Adipocyte (in vitro differentiated cells): Measurements from ENCODE around the gene PRKCB.

Experiments used
- DNase-seq: peaks from one replicate; pipeline ENCODE4 v3.0.0-alpha.2; 2015; ENCODE audit warnings: low read depth
- H3K27me3 ChIP-seq: replicated peaks from 2 replicates; pipeline ENCODE4 v1.7.0; 2013; ENCODE audit warnings: mild to moderate bottlenecking, low read length, moderate library complexity; ENCODE audit not compliant: control insufficient read depth, insufficient read depth
- H3K36me3 ChIP-seq: 2 replicates; pipeline ENCODE4 v1.7.0; 2013; ENCODE audit warnings: low read length, mild to moderate bottlenecking, moderate library complexity; ENCODE audit not compliant: control insufficient read depth, insufficient read depth, severe bottlenecking
- H3K4me1 ChIP-seq: 2 replicates; pipeline ENCODE4 v1.7.0; 2013; ENCODE audit warnings: mild to moderate bottlenecking, low read length, moderate library complexity; ENCODE audit not compliant: control insufficient read depth, insufficient read depth
- H3K4me3 ChIP-seq: 2 replicates; pipeline ENCODE4 v1.7.0; 2013; ENCODE audit warnings: mild to moderate bottlenecking, low read length, moderate library complexity
- H3K9ac ChIP-seq: 2 replicates; pipeline ENCODE4 v1.7.0; 2013; ENCODE audit warnings: mild to moderate bottlenecking, low read length, moderate library complexity
- H3K9me3 ChIP-seq: 2 replicates; pipeline ENCODE4 v1.7.0; 2013; ENCODE audit warnings: mild to moderate bottlenecking, low read length, moderate library complexity; ENCODE audit not compliant: control insufficient read depth

PRKCB gene

DNA sequence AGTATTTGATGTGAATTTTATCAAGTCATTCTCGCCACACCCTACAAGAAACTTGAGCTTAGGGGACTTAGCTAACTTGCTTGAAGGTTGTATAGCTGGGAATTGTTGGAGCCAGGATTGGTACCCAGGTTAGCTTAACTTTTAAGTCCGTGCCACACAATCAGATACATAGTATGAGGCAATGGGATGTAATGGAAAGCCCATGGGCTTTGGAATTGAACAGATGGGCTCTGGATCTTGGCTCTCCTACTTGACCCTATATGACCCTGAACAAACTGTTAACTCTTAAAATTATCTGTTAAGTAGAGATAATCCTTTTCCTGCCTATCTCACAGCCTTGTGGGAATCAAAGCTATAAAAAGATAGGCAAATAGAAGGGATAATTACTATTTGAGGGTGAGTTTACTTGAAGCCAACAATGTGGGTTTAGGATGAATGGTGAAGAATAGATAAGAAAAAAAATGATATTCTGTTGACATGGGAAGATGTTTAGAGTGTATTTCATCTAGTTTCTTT lies 368.4 kb downstream of the PRKCB start:
- Histone ChIP-seq H3K9ac (no peak overlapping the region), H3K4me3 (no peak overlapping the region), H3K4me1 (no peaks in the 10 kb centered on the region), H3K27me3 (peaks cover 13% of the 10 kb centered on the region), H3K9me3 (no peaks in the 10 kb centered on the region), H3K36me3 (no peaks in the 10 kb centered on the region)
- DNase-seq: no peak

DNA sequence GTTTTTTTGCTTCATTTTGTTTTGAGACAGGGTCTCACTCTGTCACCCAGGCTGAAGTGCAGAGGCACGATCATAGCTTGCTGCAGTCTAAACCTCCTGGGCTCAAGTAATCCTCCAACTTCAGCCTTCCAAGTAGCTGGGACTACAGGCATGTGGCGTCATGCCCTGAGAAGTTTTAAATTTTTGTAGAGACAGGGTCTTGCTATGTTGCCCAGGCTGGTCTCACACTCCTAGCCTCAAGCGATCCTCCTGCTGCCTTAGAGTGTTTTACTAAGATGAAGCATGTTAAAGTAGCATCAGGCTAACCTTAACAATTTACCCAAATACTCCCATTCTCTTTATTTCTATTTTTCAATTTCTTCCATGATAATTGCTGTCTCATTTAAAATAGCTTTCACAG lies 371.1 kb downstream of the PRKCB start:
- H3K27me3 ChIP-seq: peaks cover 16% of the 10 kb centered on the region

DNA sequence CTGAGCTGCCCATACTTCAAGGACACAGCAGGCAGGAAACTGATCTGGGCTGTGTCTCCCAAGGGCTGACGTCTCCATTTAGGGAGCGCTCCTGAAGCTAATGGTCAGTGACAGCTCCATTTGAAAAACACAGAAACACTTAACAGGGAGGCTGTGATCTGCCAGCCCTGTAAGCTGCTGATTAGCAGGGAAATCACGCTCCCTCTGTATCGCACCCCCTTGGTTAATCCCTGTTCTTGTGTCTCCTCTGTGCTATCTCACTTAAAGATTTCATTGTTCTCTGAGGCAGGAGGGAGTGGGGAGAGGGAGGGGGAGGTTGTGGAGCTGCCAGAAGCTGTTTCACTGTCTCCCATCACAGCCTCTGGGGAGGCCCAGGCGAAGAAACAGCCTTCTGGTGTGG lies 372.9 kb downstream of the PRKCB start:
- no peak for DNase-seq
- Histone ChIP-seq H3K4me3 (no peak overlapping the region), H3K9ac (no peak overlapping the region), H3K9me3 (no peaks in the 10 kb centered on the region), H3K27me3 (peaks cover 10% of the 10 kb centered on the region), H3K4me1 (no peaks in the 10 kb centered on the region), H3K36me3 (no peaks in the 10 kb centered on the region)

More for the DNA sequence above, 371.1 kb downstream of the PRKCB start:
- Histone ChIP-seq H3K4me1 (no peaks in the 10 kb centered on the region), H3K36me3 (no peaks in the 10 kb centered on the region), H3K9ac (no peak overlapping the region), H3K9me3 (no peaks in the 10 kb centered on the region), H3K4me3 (no peak overlapping the region)
- DNase-seq: no peak

DNA sequence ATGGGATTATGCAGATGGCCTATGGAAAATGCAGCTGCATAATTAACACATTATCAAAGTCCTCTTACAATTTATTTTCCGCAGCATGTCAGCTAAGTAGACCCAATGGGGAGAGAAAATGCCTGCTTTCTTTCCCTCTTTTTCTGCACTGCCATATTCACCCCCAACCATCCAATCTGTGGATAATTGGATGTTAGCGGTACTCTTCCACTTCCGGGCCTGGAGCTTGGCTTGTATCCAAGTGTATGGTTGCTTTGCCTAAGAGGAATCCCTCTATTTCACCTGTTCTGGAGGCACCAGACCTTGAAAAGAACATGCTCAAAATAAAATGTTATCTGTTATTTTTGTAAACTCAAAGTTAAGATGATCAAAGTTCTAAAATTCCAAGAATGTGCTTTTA lies 379.2 kb downstream of the PRKCB start:
- Histone ChIP-seq H3K9me3 (no peaks in the 10 kb centered on the region), H3K27me3 (peaks cover 4% of the 10 kb centered on the region)
- no peak for DNase-seq

DNA sequence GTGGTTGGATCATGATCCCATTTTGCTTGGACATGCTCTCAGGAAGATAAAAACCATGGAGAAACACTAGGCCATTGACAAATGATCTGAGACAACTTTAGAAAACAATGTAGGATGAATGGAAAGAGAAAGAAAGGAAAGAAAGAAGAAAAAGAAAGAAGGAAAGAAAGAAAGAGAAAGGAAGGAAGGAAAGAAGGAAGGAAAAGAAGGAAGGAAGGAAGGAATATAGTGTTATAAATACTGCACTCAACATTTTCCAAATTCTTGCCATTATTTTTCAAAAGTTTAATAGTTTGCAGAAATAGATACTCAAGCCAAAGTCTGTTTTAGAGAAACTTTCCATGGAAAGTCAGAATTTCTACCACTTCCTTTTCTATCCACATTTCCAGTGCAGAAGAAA lies 381.2 kb downstream of the PRKCB start:
- Histone ChIP-seq H3K36me3 (no peaks in the 10 kb centered on the region), H3K9me3 (no peaks in the 10 kb centered on the region), H3K27me3 (peaks cover 4% of the 10 kb centered on the region), H3K4me3 (no peak overlapping the region), H3K9ac (no peak overlapping the region), H3K4me1 (no peaks in the 10 kb centered on the region)
- DNase-seq: no peak

More for the DNA sequence above, 379.2 kb downstream of the PRKCB start:
- H3K4me1 ChIP-seq: no peaks in the 10 kb centered on the region
- H3K36me3 ChIP-seq: no peaks in the 10 kb centered on the region
- no peak overlapping the region for H3K4me3 ChIP-seq
- no peak overlapping the region for H3K9ac ChIP-seq

DNA sequence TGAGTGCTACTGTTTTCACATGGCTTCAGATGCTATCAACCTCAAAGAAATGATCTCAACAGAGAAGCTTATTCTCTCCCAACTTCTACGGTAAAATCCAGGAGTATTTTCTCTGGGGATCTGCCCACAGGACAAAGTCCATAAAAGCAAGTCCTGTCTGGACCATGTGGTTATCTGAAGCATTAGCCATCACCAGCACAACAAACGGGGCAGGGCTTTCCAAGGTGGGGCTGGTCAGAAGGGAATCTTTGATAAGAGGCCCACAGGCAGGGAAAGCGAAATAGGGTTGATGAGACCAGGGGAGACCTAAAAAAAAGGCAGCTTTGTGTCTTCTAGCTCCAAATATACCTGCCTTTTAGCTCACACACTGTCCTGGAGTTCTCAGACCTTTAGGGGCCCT lies 381.7 kb downstream of the PRKCB start:
- Histone ChIP-seq H3K36me3 (no peaks in the 10 kb centered on the region), H3K9ac (no peak overlapping the region), H3K4me1 (no peaks in the 10 kb centered on the region), H3K9me3 (no peaks in the 10 kb centered on the region), H3K4me3 (no peak overlapping the region), H3K27me3 (peaks cover 4% of the 10 kb centered on the region)
- no peak for DNase-seq

DNA sequence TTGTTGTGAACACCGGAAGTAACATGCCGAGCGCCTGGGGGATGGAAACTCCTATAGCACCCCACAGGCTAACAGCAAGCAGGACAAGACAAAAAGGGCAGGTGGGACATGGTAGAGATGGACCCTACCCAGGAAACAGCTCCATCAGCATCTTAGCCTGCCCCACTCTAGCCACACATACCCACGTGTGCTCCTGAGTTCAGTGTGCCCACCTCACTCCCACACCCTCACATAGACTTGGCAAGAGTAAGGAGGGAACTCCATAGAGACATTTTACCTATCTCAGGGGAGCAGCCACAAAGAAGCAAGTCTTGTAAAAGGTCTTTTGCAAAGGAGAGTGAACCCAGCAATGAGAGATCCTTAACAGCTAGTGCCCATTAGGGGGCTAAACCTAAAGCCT lies 382.5 kb downstream of the PRKCB start:
- Histone ChIP-seq H3K9me3 (no peaks in the 10 kb centered on the region), H3K36me3 (no peaks in the 10 kb centered on the region), H3K9ac (no peak overlapping the region), H3K4me3 (no peak overlapping the region), H3K27me3 (peaks cover 4% of the 10 kb centered on the region), H3K4me1 (no peaks in the 10 kb centered on the region)
- no peak for DNase-seq

DNA sequence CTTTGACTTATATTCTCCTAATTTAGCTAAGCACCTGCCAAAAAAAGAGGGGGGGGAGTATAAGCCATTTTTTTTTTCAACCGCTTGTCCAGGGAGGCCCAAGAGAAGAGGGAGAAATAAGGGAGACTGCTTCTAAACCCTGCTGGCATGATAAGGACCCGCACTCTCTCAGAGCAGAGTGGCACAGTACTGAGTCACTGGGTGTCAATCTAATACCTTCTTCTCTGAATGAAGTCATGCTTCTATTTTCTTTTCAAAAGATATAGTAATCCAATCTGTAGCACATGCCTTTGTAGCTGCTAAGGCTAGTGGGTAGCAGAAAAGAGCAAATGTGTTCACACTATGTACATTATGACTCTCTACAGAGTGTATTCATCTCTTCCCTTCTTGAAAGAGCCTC lies 385.4 kb downstream of the PRKCB start:
- H3K36me3 ChIP-seq: no peaks in the 10 kb centered on the region
- H3K27me3 ChIP-seq: peaks cover 4% of the 10 kb centered on the region
- no peaks in the 10 kb centered on the region for H3K4me1 ChIP-seq
- no peak overlapping the region for H3K9ac ChIP-seq
- DNase-seq: no peak
- no peak overlapping the region for H3K4me3 ChIP-seq
- H3K9me3 ChIP-seq: no peaks in the 10 kb centered on the region

DNA sequence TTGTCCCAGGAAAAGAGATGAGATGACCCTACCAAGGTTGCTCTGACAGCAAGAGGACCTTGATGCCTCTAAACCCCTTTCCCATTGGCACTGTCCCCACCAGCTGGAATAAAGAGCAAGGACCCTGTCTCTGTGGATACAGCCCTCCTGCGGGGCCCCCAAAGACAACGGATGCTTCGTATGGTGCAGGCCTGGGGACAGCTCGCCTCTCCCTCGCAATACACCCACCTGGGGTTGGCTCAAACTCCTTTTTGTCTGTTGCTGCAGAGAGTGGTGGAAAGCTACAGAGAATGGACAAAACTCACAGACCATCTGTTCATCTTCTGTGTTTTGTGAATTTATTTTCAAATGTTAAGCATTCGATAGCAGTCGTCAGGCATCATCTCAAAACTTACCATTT lies 392.7 kb downstream of the PRKCB start:
- no peak overlapping the region for H3K9ac ChIP-seq
- no peaks in the 10 kb centered on the region for H3K36me3 ChIP-seq
- DNase-seq: no peak
- no peaks in the 10 kb centered on the region for H3K27me3 ChIP-seq
- H3K4me1 ChIP-seq: no peaks in the 10 kb centered on the region
- no peak overlapping the region for H3K4me3 ChIP-seq
- no peaks in the 10 kb centered on the region for H3K9me3 ChIP-seq

DNA sequence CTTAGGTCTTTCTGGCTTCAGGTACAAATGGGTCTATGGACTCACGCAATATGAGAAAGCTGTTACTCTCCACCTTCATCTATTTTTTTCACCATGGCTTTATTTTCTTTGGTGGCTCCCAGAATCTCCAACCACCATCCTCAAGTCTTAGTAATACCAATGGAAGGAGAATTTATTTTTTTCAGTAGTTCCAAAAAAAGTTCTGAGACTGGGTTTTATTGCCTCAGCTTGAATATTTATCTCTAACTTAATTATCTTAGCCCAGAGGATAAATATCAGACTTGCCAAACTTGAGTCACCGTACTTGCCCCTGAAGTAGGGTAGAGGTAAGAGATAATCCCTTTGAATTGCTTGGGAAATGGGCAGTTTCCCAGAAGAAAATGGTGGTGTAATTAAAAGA lies 397.2 kb downstream of the PRKCB start:
- Histone ChIP-seq H3K9ac (no peak overlapping the region), H3K27me3 (no peaks in the 10 kb centered on the region), H3K4me3 (no peak overlapping the region), H3K9me3 (no peaks in the 10 kb centered on the region), H3K36me3 (no peaks in the 10 kb centered on the region), H3K4me1 (no peaks in the 10 kb centered on the region)
- DNase-seq: no peak

DNA sequence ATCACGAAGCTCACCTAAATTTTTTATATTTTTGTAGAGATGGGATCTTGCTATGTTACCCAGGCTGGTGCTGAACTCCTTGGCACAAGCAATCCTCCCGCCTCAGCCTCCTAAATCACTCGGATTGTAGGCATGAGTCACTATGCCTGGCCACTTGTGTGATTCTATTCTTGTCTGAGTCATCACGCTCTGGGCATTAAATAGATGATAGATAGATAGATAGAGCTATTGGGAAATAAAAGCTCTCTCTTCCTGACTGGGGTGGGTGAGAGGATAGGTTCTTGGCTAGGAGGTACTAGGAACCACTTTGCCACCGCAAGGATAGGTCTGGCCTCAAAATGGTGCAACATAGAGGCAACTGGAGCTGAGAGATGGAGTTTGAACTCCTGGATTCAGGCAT lies 399.0 kb downstream of the PRKCB start:
- H3K4me3 ChIP-seq: no peak overlapping the region
- H3K36me3 ChIP-seq: no peaks in the 10 kb centered on the region
- no peaks in the 10 kb centered on the region for H3K4me1 ChIP-seq
- no peaks in the 10 kb centered on the region for H3K27me3 ChIP-seq
- no peak for DNase-seq
- no peak overlapping the region for H3K9ac ChIP-seq
- H3K9me3 ChIP-seq: no peaks in the 10 kb centered on the region

DNA sequence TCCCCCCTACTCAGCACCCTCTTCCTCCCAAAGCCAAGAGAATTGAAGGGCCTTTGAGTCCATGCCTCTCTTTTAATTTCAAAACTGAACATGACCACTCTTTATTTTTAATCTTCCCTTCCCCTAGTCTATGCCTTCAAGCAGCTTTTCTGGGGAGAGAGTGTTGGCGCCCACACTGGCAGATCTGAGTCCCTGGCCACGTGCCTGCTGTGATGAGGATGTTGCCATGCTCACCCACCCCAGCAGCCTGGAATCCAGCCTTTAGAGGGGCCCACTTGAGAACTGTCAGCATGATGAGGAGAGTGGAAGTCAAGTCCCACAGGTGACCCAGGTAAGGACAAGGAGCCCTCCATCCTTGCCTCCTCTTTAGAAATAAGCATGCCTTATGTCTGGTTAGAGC lies 400.0 kb downstream of the PRKCB start:
- DNase-seq: no peak
- H3K4me3 ChIP-seq: no peak overlapping the region
- no peaks in the 10 kb centered on the region for H3K4me1 ChIP-seq
- no peaks in the 10 kb centered on the region for H3K9me3 ChIP-seq
- H3K27me3 ChIP-seq: no peaks in the 10 kb centered on the region
- H3K36me3 ChIP-seq: no peaks in the 10 kb centered on the region
- no peak overlapping the region for H3K9ac ChIP-seq
